ENCODE measurements around the gene LARGE1. TPM values are rescaled to one million over a fixed set of nuclear protein-coding genes. Genes with fewer than 3 reads are reported as not detected.

The LARGE1 gene
- total RNA-seq, 1 experiment from 2014 or later = 1.5 TPM

DNA sequence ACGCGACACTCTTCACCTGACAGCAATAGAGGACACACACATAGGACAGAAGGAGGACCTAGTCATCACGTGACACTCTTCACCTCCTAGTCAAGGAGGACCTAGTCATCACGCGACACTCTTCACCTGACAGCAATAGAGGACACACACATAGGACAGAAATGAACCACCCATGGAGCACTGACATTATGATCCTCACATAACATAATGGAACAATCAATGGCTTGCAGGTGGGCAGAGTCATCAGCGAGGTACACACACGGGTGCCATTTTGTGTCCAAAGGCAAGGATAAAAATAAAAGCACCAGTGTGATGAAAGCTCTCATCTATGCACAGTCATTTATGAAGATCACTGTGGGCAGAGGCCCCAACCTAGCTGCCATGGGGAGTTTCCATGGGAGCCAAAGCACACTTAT is 354.7 kb downstream of the LARGE1 start:
- H3K36me3 ChIP-seq (ENCODE audit: control insufficient read depth in 1 of 2, insufficient read depth in 2 of 2, low read length in 2 of 2) = no peaks in the 10 kb centered on the region
- H4K20me1 ChIP-seq (ENCODE audit: insufficient read depth) = no peaks in the 10 kb centered on the region
- no peak for TF ChIP-seq ZFX (IDR thresholded peaks at IDR 0.05)
- TF ChIP-seq POLR2A (IDR thresholded peaks at IDR 0.05; ENCODE audit: borderline replicate concordance, extremely low read depth, insufficient read depth, insufficient read length) = no peak
- TF ChIP-seq EGR1 (IDR thresholded peaks at IDR 0.05; ENCODE audit: low read depth) = no peak
- TF ChIP-seq CEBPB (IDR thresholded peaks at IDR 0.05; ENCODE audit: low read depth) = no peak
- intact Hi-C loops (cut with micrococcal nuclease) = no loop called here
- no peaks in the 10 kb centered on the region for H3K79me2 ChIP-seq (ENCODE audit: insufficient read depth, low read length)
- H3K4me1 ChIP-seq (ENCODE audit: control insufficient read depth in 1 of 2, insufficient read depth in 2 of 2, low read length in 2 of 2) = no peaks in the 10 kb centered on the region
- H3K27me3 ChIP-seq (ENCODE audit: insufficient read depth, low read length) = no peaks in the 10 kb centered on the region
- DNase-seq (ENCODE audit: low read depth, low spot score) = no peak
- no peaks in the 10 kb centered on the region for H3K9me2 ChIP-seq (ENCODE audit: insufficient read depth)
- H3K4me3 ChIP-seq (replicated peaks in 1 of 2; ENCODE audit: low read depth in 1 of 2, low read length in 2 of 2) = no peak overlapping the region
- H3K9me3 ChIP-seq (ENCODE audit: control insufficient read depth in 1 of 2, insufficient read depth in 1 of 2, low read depth in 1 of 2, low read length in 2 of 2) = peaks cover 4 to 37% of the 10 kb centered on the region in 2 experiments; a peak in 2 of 4 replicates
- ChIA-PET CTCF (no interaction called here), RAD21 (ENCODE audit: low non-redundant PET in 1 of 2, low total read pairs in 2 of 2, uncharacterized antibody in 2 of 2, unreplicated experiment in 2 of 2) (no interaction called here), POLR2A (no interaction called here)
- no peak for ATAC-seq
- no TSS peak for BruUV-seq (replicated peaks)
- no peak overlapping the region for H3K9ac ChIP-seq (ENCODE audit: low read length)
- no peak overlapping the region for H3K4me2 ChIP-seq (ENCODE audit: low read length)
- H2AFZ ChIP-seq (ENCODE audit: low read depth, low read length, poor library complexity, severe bottlenecking) = no peak overlapping the region
- no peak overlapping the region for H3K27ac ChIP-seq (ENCODE audit: low read depth, low read length)

DNA sequence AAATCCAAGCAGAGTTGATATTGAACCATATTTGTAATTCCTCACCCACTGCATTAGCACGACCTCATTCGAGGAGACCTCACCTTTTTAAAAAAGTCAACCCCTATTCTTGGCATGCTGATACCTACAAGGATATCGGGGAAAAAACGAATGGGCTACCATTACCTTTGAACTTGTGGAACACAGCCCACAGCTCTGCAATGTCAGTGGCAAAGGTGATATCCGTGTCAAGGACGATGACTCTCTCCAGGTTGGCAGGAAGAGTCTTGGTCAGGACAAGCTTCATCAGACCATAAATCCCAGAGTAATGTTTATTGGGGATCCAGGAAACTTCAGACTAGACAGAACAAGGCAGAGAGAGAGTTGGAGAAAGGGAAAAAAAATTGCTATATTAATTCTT is 355.6 kb downstream of the LARGE1 start:
- Histone ChIP-seq H3K4me1 (ENCODE audit: control insufficient read depth in 1 of 2, insufficient read depth in 2 of 2, low read length in 2 of 2) (no peaks in the 10 kb centered on the region), H2AFZ (ENCODE audit: low read depth, low read length, poor library complexity, severe bottlenecking) (no peak overlapping the region), H3K27me3 (ENCODE audit: insufficient read depth, low read length) (no peaks in the 10 kb centered on the region), H3K9ac (ENCODE audit: low read length) (no peak overlapping the region), H3K4me2 (ENCODE audit: low read length) (no peak overlapping the region), H3K9me2 (ENCODE audit: insufficient read depth) (no peaks in the 10 kb centered on the region), H4K20me1 (ENCODE audit: insufficient read depth) (no peaks in the 10 kb centered on the region), H3K79me2 (ENCODE audit: insufficient read depth, low read length) (no peaks in the 10 kb centered on the region), H3K27ac (ENCODE audit: low read depth, low read length) (no peak overlapping the region), H3K4me3 (replicated peaks in 1 of 2; ENCODE audit: low read depth in 1 of 2, low read length in 2 of 2) (no peak overlapping the region), H3K9me3 (ENCODE audit: control insufficient read depth in 1 of 2, insufficient read depth in 1 of 2, low read depth in 1 of 2, low read length in 2 of 2) (peaks cover 4 to 41% of the 10 kb centered on the region in 2 experiments; a peak in 2 of 4 replicates), H3K36me3 (ENCODE audit: control insufficient read depth in 1 of 2, insufficient read depth in 2 of 2, low read length in 2 of 2) (no peaks in the 10 kb centered on the region)
- ChIA-PET POLR2A (no interaction called here), RAD21 (ENCODE audit: low non-redundant PET in 1 of 2, low total read pairs in 2 of 2, uncharacterized antibody in 2 of 2, unreplicated experiment in 2 of 2) (no interaction called here), CTCF (no interaction called here)
- no peak for ATAC-seq
- TF ChIP-seq CEBPB (IDR thresholded peaks at IDR 0.05; ENCODE audit: low read depth) = no peak
- TF ChIP-seq ZBTB33 (IDR thresholded peaks at IDR 0.05; ENCODE audit: extremely low read depth, insufficient replicate concordance, low read length) = no peak
- TF ChIP-seq CBX3 (IDR thresholded peaks at IDR 0.05; ENCODE audit: low read depth) = no peak
- no TSS peak for BruUV-seq (replicated peaks)
- no peak for DNase-seq (ENCODE audit: low read depth, low spot score)
- intact Hi-C loops (cut with micrococcal nuclease) = no loop called here
